K562 (cell line): Measurements from ENCODE around the gene LMBR1L. TPM values are rescaled to one million over a fixed set of nuclear protein-coding genes. Genes with fewer than 3 reads are reported as not detected.

Experiments used
- ATAC-seq: fragments of 200-7000 bp; cut with Tn5 transposase; 3 replicates; pipeline ENCODE4 v1.9.1; 2020; ENCODE audit warnings: moderate library complexity
- BruUV-seq: library from RNA; stranded (reverse); fragments of 400-500 nt; replicated peaks from 2 replicates; lab custom pipeline; 2021; lab: Mats Ljungman, UMichigan
- CTCF ChIA-PET: fragments of 300-600 bp; formaldehyde crosslinking; extraction: SDS; loops from one replicate; lab custom pipeline; 2021; ENCODE audit warnings: low intra/inter-chr PET ratio; lab: Yijun Ruan, JAX
- POLR2A ChIA-PET: fragments of 300-600, 350-650 bp; sonication (Branson Sonifier 250); formaldehyde crosslinking; extraction: SDS; loops from one replicate; lab custom pipeline; 2021; ENCODE audit warnings: antibody characterized with exemption, inconsistent platforms; lab: Yijun Ruan, JAX
- DNase-seq, 4 experiments: peaks; one replicate each; pipeline versions ENCODE4 v3.0.0 to v3.0.0-alpha.2; 2011 to 2018; ENCODE audit warnings: low spot score in 3 of 4, mixed read lengths in 3 of 4; ENCODE audit errors: extremely low read depth in 1 of 4
- FAIRE-seq: peaks from 2 replicates; lab custom pipeline; 2011; peaks lifted over from hg19 to GRCh38; lab: Jason Lieb, UNC
- H2AFZ ChIP-seq: 2 replicates; pipeline ENCODE4 v1.6.0; 2011; ENCODE audit warnings: low read depth, low read length, control low read depth, inconsistent platforms
- H3K27ac ChIP-seq: fragments of 200-600 bp; 3 replicates; pipeline ENCODE4 v1.8.0; 2011; ENCODE audit warnings: low read depth, mild to moderate bottlenecking, control low read depth, inconsistent platforms, low read length, moderate library complexity, mixed read lengths; ENCODE audit errors: extremely low read depth
- H3K27me3 ChIP-seq, 2 experiments: fragments of 300-600 bp in 1 of 2; 2 replicates in 1 of 2; 3 replicates in 1 of 2; pipeline versions ENCODE4 v1.6.0 to v1.8.0; 2011; ENCODE audit warnings: inconsistent platforms in 2 of 2, low read length in 2 of 2, mild to moderate bottlenecking in 1 of 2, mixed read lengths in 1 of 2, moderate library complexity in 1 of 2; ENCODE audit not compliant: control insufficient read depth in 2 of 2, insufficient read depth in 2 of 2
- H3K36me3 ChIP-seq: fragments of 300-600 bp; 3 replicates; pipeline ENCODE4 v1.8.0; 2011; ENCODE audit warnings: mild to moderate bottlenecking, low read length, inconsistent platforms; ENCODE audit not compliant: control insufficient read depth, insufficient read depth
- H3K4me1 ChIP-seq, 2 experiments: fragments of 200-600 bp in 1 of 2; replicated peaks in 1 of 2; 2 replicates in 1 of 2; 3 replicates in 1 of 2; pipeline versions ENCODE4 v1.5.1 to v1.8.0; 2011; ENCODE audit warnings: inconsistent platforms in 2 of 2, low read length in 2 of 2, mild to moderate bottlenecking in 1 of 2, mixed read lengths in 1 of 2, moderate library complexity in 1 of 2; ENCODE audit not compliant: control insufficient read depth in 2 of 2, insufficient read depth in 2 of 2
- H3K4me2 ChIP-seq: 2 replicates; pipeline ENCODE4 v1.6.1; 2011; ENCODE audit warnings: low read length, control low read depth, inconsistent platforms, mixed read lengths; ENCODE audit not compliant: insufficient read depth
- H3K4me3 ChIP-seq: fragments of 200-600 bp; sonication (generic), shearing (Covaris generic); 2 replicates; pipeline ENCODE4 v1.5.1; 2016; ENCODE audit warnings: control low read depth, inconsistent platforms
- H3K79me2 ChIP-seq: fragments of 200-600 bp; 3 replicates; pipeline ENCODE4 v1.8.0; 2011; ENCODE audit warnings: low read length, inconsistent platforms; ENCODE audit not compliant: control insufficient read depth, insufficient read depth
- H3K9ac ChIP-seq, 2 experiments: 2 replicates each; pipeline versions ENCODE4 v1.6.0 to v1.6.1; 2011; ENCODE audit warnings: low read depth in 2 of 2, low read length in 2 of 2, control low read depth in 1 of 2, inconsistent platforms in 1 of 2, mild to moderate bottlenecking in 1 of 2, mixed read lengths in 1 of 2; ENCODE audit not compliant: insufficient read depth in 1 of 2
- H3K9me1 ChIP-seq: one replicate; pipeline ENCODE4 v1.6.0; 2011; ENCODE audit warnings: inconsistent platforms, mild to moderate bottlenecking, low read length, moderate library complexity; ENCODE audit not compliant: control insufficient read depth, insufficient read depth
- H3K9me3 ChIP-seq: replicated peaks from 2 replicates; pipeline ENCODE4 v1.5.1; 2011; ENCODE audit warnings: low read depth, low read length, inconsistent platforms; ENCODE audit not compliant: control insufficient read depth, insufficient read depth
- H4K20me1 ChIP-seq: replicated peaks from 2 replicates; pipeline ENCODE4 v1.6.1; 2011; ENCODE audit warnings: low read length, inconsistent platforms, mixed read lengths; ENCODE audit not compliant: control insufficient read depth, insufficient read depth
- DACH1 ChIP-seq: fragments of 450-650 bp; IDR thresholded peaks from 2 replicates; pipeline ENCODE4 v1.6.1; 2018; ENCODE audit not compliant: partially characterized antibody
- DEAF1 ChIP-seq: fragments of 450-650 bp; formaldehyde crosslinking; IDR thresholded peaks from 2 replicates; pipeline ENCODE4 v1.4.0; 2020; ENCODE audit warnings: mild to moderate bottlenecking, moderate library complexity
- ELF1 ChIP-seq: fragments of 200-800 bp; sonication (Bioruptor generic); IDR thresholded peaks from 2 replicates; pipeline ENCODE4 v1.6.1; 2016; ENCODE audit warnings: missing genetic modification characterization, missing compliant biosample characterization
- EP400 ChIP-seq: fragments of 450-650 bp; IDR thresholded peaks from 2 replicates; pipeline ENCODE4 v1.6.1; 2017; ENCODE audit warnings: antibody characterized with exemption, mild to moderate bottlenecking, moderate library complexity
- FOXJ3 ChIP-seq: sonication (generic); formaldehyde crosslinking; IDR thresholded peaks from 2 replicates; pipeline ENCODE4 v1.4.0; 2020; ENCODE audit warnings: mild to moderate bottlenecking, missing genetic modification reagents
- FOXO4 ChIP-seq: fragments of 450-650 bp; formaldehyde crosslinking; IDR thresholded peaks from 2 replicates; pipeline ENCODE4 v1.4.0; 2020; ENCODE audit warnings: mild to moderate bottlenecking, moderate library complexity
- HIVEP1 ChIP-seq: fragments of 250-450 bp; sonication (Bioruptor Pico); IDR thresholded peaks from 2 replicates; pipeline ENCODE4 v1.4.0; 2020; ENCODE audit warnings: mild to moderate bottlenecking
- LEF1 ChIP-seq: fragments of 450-650 bp; IDR thresholded peaks from 2 replicates; pipeline ENCODE4 v1.6.1; 2016; ENCODE audit warnings: mild to moderate bottlenecking
- MAFK ChIP-seq: IDR thresholded peaks from 2 replicates; pipeline ENCODE4 v1.6.1; 2011; ENCODE audit warnings: low read length, improper control_type of control experiment
- TRIM28 ChIP-seq: fragments of 450-650 bp; IDR thresholded peaks from 2 replicates; pipeline ENCODE4 v1.6.1; 2017
- VEZF1 ChIP-seq: fragments of 200-800 bp; sonication (Bioruptor generic); IDR thresholded peaks from 2 replicates; pipeline ENCODE4 v1.6.1; 2017; ENCODE audit warnings: missing genetic modification characterization, missing compliant biosample characterization
- ZKSCAN1 ChIP-seq: fragments of 150-350 bp; IDR thresholded peaks from 2 replicates; pipeline ENCODE4 v1.6.1; 2016; ENCODE audit warnings: low read depth, low read length
- WGBS: fragments of 100-300 bp; shearing (Covaris generic); methylation state at CpG from one replicate; pipeline ENCODE4 v1.1.6; 2016; ENCODE audit warnings: low coverage, mixed read lengths; ENCODE audit not compliant: insufficient coverage; ENCODE audit errors: missing lambda C conversion rate; 5-methylcytosine and 5-hydroxymethylcytosine counted together
- in situ Hi-C: fragments of 300-500 bp; cut with MboI; formaldehyde crosslinking; loops from 4 replicates; pipeline ENCODE4 v1.15.0; 2018; ENCODE audit warnings: inconsistent platforms, mixed read lengths
- intact Hi-C: fragments of 100-400 bp; cut with micrococcal nuclease; formaldehyde crosslinking; loops from 2 replicates; pipeline ENCODE4 v1.14.2; 2022
- polyA plus RNA-seq, 8 experiments: library from polyadenylated mRNA; depleted of rRNA in 4 of 8; stranded (reverse) in 5 of 8; unstranded in 3 of 8; fragments of >200 nt; fragmentation: Nextera tagmentation in 2 of 8; fragmentation: Illumina TruSeq in 1 of 8; extraction: Ambion mirVana in 2 of 8; extraction: Trizol in 1 of 8; gene quantifications; 2 replicates each; pipeline versions ENCODE4 v1.2.1 to v1.2.3, GENCODE V29; 2011 to 2014; ENCODE audit warnings: inconsistent platforms in 1 of 8, missing spikeins in 1 of 8
- total RNA-seq, 7 experiments: library from RNA; depleted of rRNA in 6 of 7; stranded (reverse); fragments of >200 nt in 6 of 7; fragmentation: Illumina TruSeq in 2 of 7; extraction: Trizol in 2 of 7; gene quantifications; 2 replicates each; pipeline versions ENCODE4 v1.2.1 to v1.2.3, GENCODE V29; 2011 to 2021; ENCODE audit warnings: low replicate concordance in 1 of 7

Gene LMBR1L
- total and polyA plus RNA-seq, 9 of the 15 experiments (the other 6 are each of a cell fraction or from before 2014, with no cell fraction given), result 2.5 to 57.0 (median 31.1) TPM

- Histone ChIP-seq H3K79me2 (no peaks in the 10 kb centered on the region; the same call in 2 of the 3 replicates), H2AFZ (0 out of 2 replicates have a peak overlapping the region, but pooled peaks have one; percentile 21), H3K9me3 (no peaks in the 10 kb centered on the region), H3K9ac (no peak overlapping the region), H3K4me3 (no peak overlapping the region), H3K36me3 (no peaks in the 10 kb centered on the region), H3K4me1 (peaks cover 6 to 12% of the 10 kb centered on the region in 2 experiments; a peak in 4 of 5 replicates), H3K4me2 (peak overlapping the region; percentile 40; the same call in 1 of the 2 replicates), H4K20me1 (no peaks in the 10 kb centered on the region), H3K27ac (no peak overlapping the region), H3K27me3 (no peaks in the 10 kb centered on the region), H3K9me1 (no peaks in the 10 kb centered on the region)
- no TSS peak for BruUV-seq
- 62% methylated on average over 2 of the region's 2 CpGs for WGBS
- intact Hi-C loops (loop anchor here (10.0 kb wide), 1 partner anchor 126 kb away; the partner anchor contains the start of gene TUBA1C), in situ Hi-C loops (no loop called here)
- DNase-seq, result no peak
- ChIA-PET CTCF (no interaction called here), POLR2A (interaction anchor here (1.3 to 10.5 kb wide), 4 partner anchors 8 to 16 kb away, joined by 3 to 151 read pairs (median 7); partner anchors contain the start of gene TUBA1B)
- TF ChIP-seq DACH1, result no peak
- TF ChIP-seq LEF1, result peak; percentile 14; the same call in 1 of the 2 replicates
- TF ChIP-seq FOXJ3 (CRISPR knock-in tag), result no peak
- TF ChIP-seq VEZF1 (CRISPR knock-in tag), result peak; percentile 29; the same call in 1 of the 2 replicates
- peak; percentile 91 for TF ChIP-seq ZKSCAN1
- TF ChIP-seq TRIM28, result no peak
- TF ChIP-seq MAFK, result no peak
- no peak for TF ChIP-seq EP400
- no peak for TF ChIP-seq FOXO4 (CRISPR knock-in tag)
- TF ChIP-seq DEAF1 (CRISPR knock-in tag), result no peak
- TF ChIP-seq ELF1 (tag), result no peak
- TF ChIP-seq HIVEP1, result no peak
- ATAC-seq, result no peak
- FAIRE-seq, result no peak
These were observed 28.4 kb upstream of the LMBR1L start for GRCh38 chr12:49138999-49139398.
